ENCODE measurements around the gene CUL2. TPM values are rescaled to one million over a fixed set of nuclear protein-coding genes. Genes with fewer than 3 reads are reported as not detected.

CUL2 gene
- total RNA-seq, 1 experiment from 2014 or later, result 36.1 TPM

DNA sequence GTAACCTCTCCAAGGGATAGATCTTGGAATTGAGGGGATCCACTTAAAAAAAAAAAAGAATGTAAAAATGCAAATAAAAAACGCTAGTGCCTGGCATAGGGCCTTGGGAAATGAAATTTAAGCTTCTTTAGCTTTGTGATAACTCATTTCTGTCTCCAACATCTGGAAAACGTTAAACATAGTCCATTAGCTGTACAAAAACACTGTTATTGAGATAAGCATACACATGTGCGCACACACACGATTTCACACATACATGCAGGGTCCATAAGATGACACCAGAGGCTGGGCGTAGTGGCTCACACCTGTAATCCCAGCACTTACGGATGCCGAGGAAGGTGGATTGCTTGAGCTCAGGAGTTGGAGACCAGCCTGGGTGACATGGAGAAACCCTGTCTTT is 13.7 kb upstream of the CUL2 start:
- POLR2A ChIA-PET, result interaction anchor here (1.1 kb wide), 1 partner anchor 355 kb away, joined by 3 read pairs; no protein-coding TSS in a partner anchor
- H3K27ac ChIP-seq (ENCODE audit: low read depth, low read length), result no peak overlapping the region
- H3K79me2 ChIP-seq (ENCODE audit: insufficient read depth, low read length), result no peaks in the 10 kb centered on the region
- no peak overlapping the region for H2AFZ ChIP-seq (ENCODE audit: low read depth, low read length, poor library complexity, severe bottlenecking)
- no peak overlapping the region for H3K4me3 ChIP-seq (replicated peaks in 1 of 2; ENCODE audit: low read depth in 1 of 2, low read length in 2 of 2)
- no TSS peak for BruUV-seq (replicated peaks)
- no peaks in the 10 kb centered on the region for H3K27me3 ChIP-seq (ENCODE audit: insufficient read depth, low read length)
- no peak overlapping the region for H3K9ac ChIP-seq (ENCODE audit: low read length)
- no peaks in the 10 kb centered on the region for H3K4me1 ChIP-seq (ENCODE audit: control insufficient read depth in 1 of 2, insufficient read depth in 2 of 2, low read length in 2 of 2)
- no peaks in the 10 kb centered on the region for H4K20me1 ChIP-seq (ENCODE audit: insufficient read depth)
- DNase-seq (ENCODE audit: low read depth, low spot score), result no peak
- CTCF ChIA-PET, result no interaction called here
- intact Hi-C loops (cut with micrococcal nuclease), result no loop called here
- RAD21 ChIA-PET (ENCODE audit: low non-redundant PET in 1 of 2, low total read pairs in 2 of 2, uncharacterized antibody in 2 of 2, unreplicated experiment in 2 of 2), result no interaction called here
- ATAC-seq, result no peak
- no peaks in the 10 kb centered on the region for H3K9me2 ChIP-seq (ENCODE audit: insufficient read depth)
- TF ChIP-seq CEBPB (IDR thresholded peaks at IDR 0.05; ENCODE audit: low read depth) (no peak), YY1 (IDR thresholded peaks at IDR 0.05; ENCODE audit: extremely low read depth, insufficient replicate concordance, low read depth, low read length) (no peak), JUND (IDR thresholded peaks at IDR 0.05) (no peak), RAD21 (IDR thresholded peaks at IDR 0.05; ENCODE audit: low read depth) (no peak), SP1 (IDR thresholded peaks at IDR 0.05; ENCODE audit: low read depth) (no peak), POLR2A (IDR thresholded peaks at IDR 0.05; ENCODE audit: borderline replicate concordance, extremely low read depth, insufficient read depth, insufficient read length) (no peak), ZFX (IDR thresholded peaks at IDR 0.05) (no peak), ZBTB33 (IDR thresholded peaks at IDR 0.05; ENCODE audit: extremely low read depth, insufficient replicate concordance, low read length) (no peak), CBX3 (IDR thresholded peaks at IDR 0.05; ENCODE audit: low read depth) (no peak), POLR2AphosphoS5 (IDR thresholded peaks at IDR 0.05; ENCODE audit: low read depth, low read length) (no peak), EGR1 (IDR thresholded peaks at IDR 0.05; ENCODE audit: low read depth) (no peak), ELF1 (IDR thresholded peaks at IDR 0.05; ENCODE audit: borderline replicate concordance, low read depth) (no peak), FOSL1 (IDR thresholded peaks at IDR 0.05; ENCODE audit: low read depth) (no peak), EZH2 (IDR thresholded peaks at IDR 0.05) (no peak)
- TF ChIP-seq, protein P1, sequence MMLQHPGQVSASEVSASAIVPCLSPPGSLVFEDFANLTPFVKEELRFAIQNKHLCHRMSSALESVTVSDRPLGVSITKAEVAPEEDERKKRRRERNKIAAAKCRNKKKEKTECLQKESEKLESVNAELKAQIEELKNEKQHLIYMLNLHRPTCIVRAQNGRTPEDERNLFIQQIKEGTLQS (IDR thresholded peaks at IDR 0.05), result no peak
- TF ChIP-seq, protein P2, sequence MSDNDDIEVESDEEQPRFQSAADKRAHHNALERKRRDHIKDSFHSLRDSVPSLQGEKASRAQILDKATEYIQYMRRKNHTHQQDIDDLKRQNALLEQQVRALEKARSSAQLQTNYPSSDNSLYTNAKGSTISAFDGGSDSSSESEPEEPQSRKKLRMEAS (IDR thresholded peaks at IDR 0.05), result no peak
- no peaks in the 10 kb centered on the region for H3K36me3 ChIP-seq (ENCODE audit: control insufficient read depth in 1 of 2, insufficient read depth in 2 of 2, low read length in 2 of 2)
- H3K4me2 ChIP-seq (ENCODE audit: low read length), result no peak overlapping the region
- H3K9me3 ChIP-seq (ENCODE audit: control insufficient read depth in 1 of 2, insufficient read depth in 1 of 2, low read depth in 1 of 2, low read length in 2 of 2), result no peaks in the 10 kb centered on the region

Data from HCT116 (cell line).